C4-2B (cell line): ENCODE data around the gene BID.

Experiments used
- CTCF ChIP-seq: fragments of 450-650 bp; conservative IDR thresholded peaks from 2 replicates; pipeline ENCODE4 v1.5.1; 2017; ENCODE audit warnings: mild to moderate bottlenecking
- ZFX ChIP-seq: fragments of 450-650 bp; IDR thresholded peaks from 2 replicates; pipeline ENCODE4 v1.6.1; 2017

GRCh38 chr22:17816649-17817048 lies 42.4 kb upstream of the BID start:
- TF ChIP-seq CTCF (no peak), ZFX (no peak)
